SK-N-MC (cell line): ENCODE results near the gene OR4D2.

ENCODE experiments used
- EZH2 ChIP-seq: fragments of 200-600 bp; sonication (generic); IDR thresholded peaks from one replicate; pipeline ENCODE4 v1.6.1; 2017; ENCODE audit warnings: antibody characterized with exemption
- FOXP2 ChIP-seq: optimal IDR thresholded peaks from 2 replicates; pipeline ENCODE3; 2011; ENCODE audit warnings: mild to moderate bottlenecking, moderate library complexity; ENCODE audit not compliant: insufficient read depth; ENCODE audit errors: extremely low read length, control extremely low read depth
- POLR2AphosphoS5 ChIP-seq: IDR thresholded peaks from 2 replicates; pipeline ENCODE4 v1.6.1; 2012; ENCODE audit warnings: mild to moderate bottlenecking, low read depth, low read length, borderline replicate concordance

- TF ChIP-seq FOXP2 = no peak
- no peak for TF ChIP-seq EZH2
- no peak for TF ChIP-seq POLR2AphosphoS5
Measured at GRCh38 chr17:58200024-58200633, 33.3 kb downstream of the OR4D2 start.
